ENCODE measurements around the gene SLC1A3. TPM values are rescaled to one million over a fixed set of nuclear protein-coding genes. Genes with fewer than 3 reads are reported as not detected.

Gene SLC1A3
- total and polyA plus RNA-seq, 2 donors (not counting 1 experiment from before 2014, with no cell fraction given): 0.37 TPM; not detected in 1

- no peak for ATAC-seq (ENCODE audit: low read depth)
- no peak overlapping the region for H3K4me3 Mint-ChIP-seq
Observed at GRCh38 chr5:36648426-36648825, 42.0 kb downstream of the SLC1A3 start.

More at GRCh38 chr5:36648426-36648825, 42.0 kb downstream of the SLC1A3 start:
- Histone ChIP-seq H3K36me3 (replicated peaks in 1 of 2; ENCODE audit: control extremely low read depth in 1 of 2, control insufficient read depth in 1 of 2, extremely low read depth in 1 of 2, insufficient read depth in 2 of 2, low read length in 1 of 2) (no peaks in the 10 kb centered on the region), H3K4me3 (ENCODE audit: control extremely low read depth in 1 of 5, extremely low read depth in 1 of 5, insufficient read depth in 1 of 5, low read depth in 2 of 5, low read length in 4 of 5) (no peak overlapping the region), H3K9me3 (ENCODE audit: control extremely low read depth in 1 of 3, control insufficient read depth in 2 of 3, insufficient read depth in 1 of 3, low read length in 2 of 3) (no peaks in the 10 kb centered on the region), H4K20me1 (ENCODE audit: control insufficient read depth, insufficient read depth, low read length, poor library complexity, severe bottlenecking) (no peaks in the 10 kb centered on the region), H3K9ac (ENCODE audit: low read length) (no peak overlapping the region), H2AFZ (ENCODE audit: insufficient read depth, low read depth, low read length, poor library complexity, severe bottlenecking) (no peak overlapping the region), H3K4me2 (replicated peaks; ENCODE audit: low read depth, low read length, poor library complexity, severe bottlenecking) (no peak overlapping the region), H3K27me3 (replicated peaks in 1 of 4; ENCODE audit: control extremely low read depth in 1 of 4, control insufficient read depth in 3 of 4, insufficient read depth in 4 of 4, low read length in 3 of 4) (peaks cover 0 to 3% (median 0%) of the 10 kb centered on the region in 4 experiments), H3K27ac (ENCODE audit: low read length in 2 of 2) (no peak overlapping the region), H3K4me1 (ENCODE audit: control insufficient read depth in 2 of 2, insufficient read depth in 2 of 2, low read length in 2 of 2) (no peaks in the 10 kb centered on the region), H3K79me2 (ENCODE audit: control insufficient read depth, insufficient read depth, low read length) (no peaks in the 10 kb centered on the region)
- ChIA-PET CTCF (interaction anchor here (0.6 kb wide), 1 partner anchor 1332 kb away, joined by 3 read pairs; no protein-coding TSS in a partner anchor), POLR2A (no interaction called here)
- Mint-ChIP-seq H3K4me1 (no peaks in the 10 kb centered on the region), H3K27me3 (peaks cover 30% of the 10 kb centered on the region), H3K27ac (no peak overlapping the region), H3K9me3 (ENCODE audit: insufficient read depth) (no peaks in the 10 kb centered on the region)
- intact Hi-C loops (cut with micrococcal nuclease): no loop called here
- WGBS (ENCODE audit: insufficient coverage): no CpG with 5 or more reads among the region's 3 CpGs
- DNase-seq: no peak
- TF ChIP-seq CTCF (IDR thresholded peaks at IDR 0.05) (no peak), EZH2 (IDR thresholded peaks at IDR 0.05; ENCODE audit: borderline replicate concordance, insufficient read depth, low read depth, low read length, poor library complexity, severe bottlenecking) (no peak)

Measured in B cell (primary cell).